ENCODE measurements around the gene AK9. TPM values are rescaled to one million over a fixed set of nuclear protein-coding genes. Genes with fewer than 3 reads are reported as not detected.

Gene AK9
- total RNA-seq, 1 experiment from 2014 or later: 2.6 TPM

GRCh38 chr6:109485266-109485935, 205.6 kb downstream of the AK9 start:
- DNase-seq (ENCODE audit: low spot score): no peak
- Histone ChIP-seq H3K4me3 (ENCODE audit: low read depth, low read length, poor library complexity, severe bottlenecking) (no peak overlapping the region), H3K4me1 (ENCODE audit: insufficient read depth, low read length, poor library complexity, severe bottlenecking) (peaks cover 14% of the 10 kb centered on the region), H3K27me3 (replicated peaks; ENCODE audit: insufficient read depth, low read depth, low read length, poor library complexity) (no peaks in the 10 kb centered on the region), H3K27ac (ENCODE audit: low read depth, low read length, poor library complexity, severe bottlenecking) (no peak overlapping the region), H3K36me3 (ENCODE audit: insufficient read depth, low read length, poor library complexity, severe bottlenecking) (peaks cover 14% of the 10 kb centered on the region), H3K9me3 (ENCODE audit: low read depth, low read length, poor library complexity, severe bottlenecking) (no peaks in the 10 kb centered on the region)
- CTCF ChIA-PET: no interaction called here
- intact Hi-C loops (cut with micrococcal nuclease; ENCODE audit: unreplicated experiment): no loop called here
- BruUV-seq (replicated peaks): no TSS peak
- POLR2A ChIA-PET (ENCODE audit: low non-redundant PET): no interaction called here
- TF ChIP-seq CTCF (conservative IDR thresholded peaks at IDR 0.05; ENCODE audit: low read depth, low read length) (no peak), EZH2 (IDR thresholded peaks at IDR 0.05; ENCODE audit: borderline replicate concordance, low read depth, low read length, poor library complexity, severe bottlenecking) (no peak)

DNA sequence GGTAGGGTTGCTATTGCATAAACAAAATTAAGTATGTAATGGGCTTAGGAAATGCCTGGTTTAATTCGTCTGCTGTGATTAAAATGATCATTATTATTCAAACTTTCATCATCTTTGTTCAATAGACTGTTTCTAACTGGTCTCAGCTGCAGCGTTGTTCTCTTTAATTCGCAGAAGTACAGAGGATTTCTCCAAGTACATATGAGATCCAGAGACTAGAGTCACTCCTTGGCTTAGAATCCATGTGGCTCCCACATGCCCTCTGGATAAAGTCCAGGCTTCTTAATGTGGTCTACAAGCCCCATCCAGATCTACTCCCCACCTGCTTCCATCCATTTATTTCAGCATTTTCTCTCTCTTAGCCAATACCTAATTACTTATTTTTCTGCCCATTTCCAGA, 206.9 kb downstream of the AK9 start:
- CTCF ChIA-PET: no interaction called here
- intact Hi-C loops (cut with micrococcal nuclease; ENCODE audit: unreplicated experiment): no loop called here
- POLR2A ChIA-PET (ENCODE audit: low non-redundant PET): no interaction called here
- TF ChIP-seq CTCF (conservative IDR thresholded peaks at IDR 0.05; ENCODE audit: low read depth, low read length) (no peak), EZH2 (IDR thresholded peaks at IDR 0.05; ENCODE audit: borderline replicate concordance, low read depth, low read length, poor library complexity, severe bottlenecking) (no peak)
- no TSS peak for BruUV-seq (replicated peaks)
- H3K27ac ChIP-seq (ENCODE audit: low read depth, low read length, poor library complexity, severe bottlenecking): no peak overlapping the region
- peaks cover 22% of the 10 kb centered on the region for H3K36me3 ChIP-seq (ENCODE audit: insufficient read depth, low read length, poor library complexity, severe bottlenecking)
- peaks cover 14% of the 10 kb centered on the region for H3K4me1 ChIP-seq (ENCODE audit: insufficient read depth, low read length, poor library complexity, severe bottlenecking)
- peak overlapping the region; percentile 46 for H3K4me3 ChIP-seq (ENCODE audit: low read depth, low read length, poor library complexity, severe bottlenecking)
- H3K9me3 ChIP-seq (ENCODE audit: low read depth, low read length, poor library complexity, severe bottlenecking): no peaks in the 10 kb centered on the region
- no peak for DNase-seq (ENCODE audit: low spot score)
- no peaks in the 10 kb centered on the region for H3K27me3 ChIP-seq (replicated peaks; ENCODE audit: insufficient read depth, low read depth, low read length, poor library complexity)

- POLR2A ChIA-PET (ENCODE audit: low non-redundant PET): no interaction called here
- CTCF ChIA-PET: no interaction called here
- Histone ChIP-seq H3K36me3 (ENCODE audit: insufficient read depth, low read length, poor library complexity, severe bottlenecking) (peaks cover 27% of the 10 kb centered on the region), H3K27ac (ENCODE audit: low read depth, low read length, poor library complexity, severe bottlenecking) (no peak overlapping the region), H3K4me1 (ENCODE audit: insufficient read depth, low read length, poor library complexity, severe bottlenecking) (peaks cover 14% of the 10 kb centered on the region), H3K9me3 (ENCODE audit: low read depth, low read length, poor library complexity, severe bottlenecking) (no peaks in the 10 kb centered on the region), H3K27me3 (replicated peaks; ENCODE audit: insufficient read depth, low read depth, low read length, poor library complexity) (no peaks in the 10 kb centered on the region), H3K4me3 (ENCODE audit: low read depth, low read length, poor library complexity, severe bottlenecking) (peak overlapping the region; percentile 46)
- intact Hi-C loops (cut with micrococcal nuclease; ENCODE audit: unreplicated experiment): no loop called here
- BruUV-seq (replicated peaks): no TSS peak
- TF ChIP-seq CTCF (conservative IDR thresholded peaks at IDR 0.05; ENCODE audit: low read depth, low read length) (no peak), EZH2 (IDR thresholded peaks at IDR 0.05; ENCODE audit: borderline replicate concordance, low read depth, low read length, poor library complexity, severe bottlenecking) (no peak)
- DNase-seq (ENCODE audit: low spot score): no peak
These were observed 207.3 kb downstream of the AK9 start for GRCh38 chr6:109483735-109484057.

Data from A673 (cell line).